ENCODE results near the gene MYDGF. TPM values are rescaled to one million over a fixed set of nuclear protein-coding genes. Genes with fewer than 3 reads are reported as not detected.
A peak's percentile ranks its signal among the peaks of the same experiment; 100 is the strongest.

MYDGF gene
- total and polyA plus RNA-seq, 2 of the 13 experiments (the other 11 are each of a cell fraction or from before 2014, with no cell fraction given), result 116 to 198 TPM

DNA sequence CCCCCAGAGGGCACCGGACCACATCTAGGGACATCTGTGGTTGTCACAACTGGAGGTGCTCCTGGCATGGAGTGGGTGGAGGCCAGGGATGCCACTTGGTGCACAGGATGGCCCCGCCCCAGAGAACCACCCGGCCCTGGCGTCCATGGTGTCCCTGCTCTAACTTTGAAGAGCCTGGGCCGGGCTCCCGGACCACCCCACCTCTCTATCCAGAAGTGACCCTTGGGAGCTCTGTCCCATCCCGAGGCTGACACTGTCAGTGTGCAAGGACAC is 22.9 kb upstream of the MYDGF start:
- H3K4me3 ChIP-seq (replicated peaks in 1 of 3; ENCODE audit: insufficient read depth in 1 of 3, low read depth in 2 of 3, low read length in 3 of 3), result no peak overlapping the region
- DNase-seq (ENCODE audit: low spot score) (no peak), FAIRE-seq (no peak), ATAC-seq (no peak)
- TF ChIP-seq, protein P1, sequence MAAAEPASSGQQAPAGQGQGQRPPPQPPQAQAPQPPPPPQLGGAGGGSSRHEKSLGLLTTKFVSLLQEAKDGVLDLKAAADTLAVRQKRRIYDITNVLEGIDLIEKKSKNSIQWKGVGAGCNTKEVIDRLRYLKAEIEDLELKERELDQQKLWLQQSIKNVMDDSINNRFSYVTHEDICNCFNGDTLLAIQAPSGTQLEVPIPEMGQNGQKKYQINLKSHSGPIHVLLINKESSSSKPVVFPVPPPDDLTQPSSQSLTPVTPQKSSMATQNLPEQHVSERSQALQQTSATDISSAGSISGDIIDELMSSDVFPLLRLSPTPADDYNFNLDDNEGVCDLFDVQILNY (CRISPR knock-in tag; conservative IDR thresholded peaks at IDR 0.05), result no peak
- TF ChIP-seq GFI1 (CRISPR knock-in tag; IDR thresholded peaks at IDR 0.05; ENCODE audit: borderline replicate concordance) (no peak), SPEN (CRISPR knock-in tag; IDR thresholded peaks at IDR 0.05; ENCODE audit: low read depth) (no peak), ZNF605 (CRISPR knock-in tag; IDR thresholded peaks at IDR 0.05) (no peak), ZNF780A (CRISPR knock-in tag; IDR thresholded peaks at IDR 0.05) (no peak), ZNF510 (CRISPR knock-in tag; IDR thresholded peaks at IDR 0.05; ENCODE audit: low read depth) (no peak)
- 93% methylated on average over 5 of the region's 7 CpGs for whole genome bisulfite sequencing (ENCODE audit: low lambda C conversion rate)
- peaks cover 2% of the 10 kb centered on the region; the same call in 1 of the 2 replicates for H3K4me1 ChIP-seq (ENCODE audit: insufficient read depth, low read length)
- intact Hi-C loops (cut with micrococcal nuclease; ENCODE audit: unreplicated experiment), result no loop called here
- POLR2A ChIA-PET, result no interaction called here
- in situ Hi-C loops (cut with HindIII; ENCODE audit: extremely low pct_ligation_motif_present, low pct_unique_long_range_greater_than_20kb), result no loop called here
- no peak overlapping the region for H3K9ac ChIP-seq (ENCODE audit: insufficient read depth, low read depth, low read length)
- no peaks in the 10 kb centered on the region for H3K9me3 ChIP-seq (ENCODE audit: low read length)
- peaks cover 36 to 71% of the 10 kb centered on the region in 2 experiments for H3K36me3 ChIP-seq (replicated peaks in 1 of 2; ENCODE audit: control insufficient read depth in 1 of 2, insufficient read depth in 2 of 2, low read length in 2 of 2)
- no peaks in the 10 kb centered on the region for H4K20me1 ChIP-seq (ENCODE audit: insufficient read depth, low read length)
- BruUV-seq (replicated peaks), result no TSS peak
- no peak overlapping the region for H3K4me2 ChIP-seq (ENCODE audit: low read depth, low read length)
- CTCF ChIA-PET (ENCODE audit: low intra/inter-chr PET ratio, low total read pairs), result no interaction called here
- no peak overlapping the region for H2AFZ ChIP-seq (ENCODE audit: low read length)
- H3K27me3 ChIP-seq (ENCODE audit: control insufficient read depth in 1 of 2, insufficient read depth in 2 of 2, low read length in 2 of 2), result no peaks in the 10 kb centered on the region; a peak in 1 of 5 replicates
- H3K79me2 ChIP-seq (ENCODE audit: insufficient read depth, low read length), result no peaks in the 10 kb centered on the region
- no peak overlapping the region for H3K27ac ChIP-seq (ENCODE audit: extremely low read length, insufficient read depth, low read length)

GRCh38 chr19:4692251-4693077 is 22.3 kb upstream of the MYDGF start:
- ATAC-seq (no peak), FAIRE-seq (no peak), DNase-seq (ENCODE audit: low spot score) (no peak)
- H3K9me3 ChIP-seq (ENCODE audit: low read length), result no peaks in the 10 kb centered on the region
- no peak overlapping the region for H3K4me3 ChIP-seq (replicated peaks in 1 of 3; ENCODE audit: insufficient read depth in 1 of 3, low read depth in 2 of 3, low read length in 3 of 3)
- H2AFZ ChIP-seq (ENCODE audit: low read length), result no peak overlapping the region
- in situ Hi-C loops (cut with HindIII; ENCODE audit: extremely low pct_ligation_motif_present, low pct_unique_long_range_greater_than_20kb) (no loop called here), intact Hi-C loops (cut with micrococcal nuclease; ENCODE audit: unreplicated experiment) (no loop called here)
- TF ChIP-seq, protein P2, sequence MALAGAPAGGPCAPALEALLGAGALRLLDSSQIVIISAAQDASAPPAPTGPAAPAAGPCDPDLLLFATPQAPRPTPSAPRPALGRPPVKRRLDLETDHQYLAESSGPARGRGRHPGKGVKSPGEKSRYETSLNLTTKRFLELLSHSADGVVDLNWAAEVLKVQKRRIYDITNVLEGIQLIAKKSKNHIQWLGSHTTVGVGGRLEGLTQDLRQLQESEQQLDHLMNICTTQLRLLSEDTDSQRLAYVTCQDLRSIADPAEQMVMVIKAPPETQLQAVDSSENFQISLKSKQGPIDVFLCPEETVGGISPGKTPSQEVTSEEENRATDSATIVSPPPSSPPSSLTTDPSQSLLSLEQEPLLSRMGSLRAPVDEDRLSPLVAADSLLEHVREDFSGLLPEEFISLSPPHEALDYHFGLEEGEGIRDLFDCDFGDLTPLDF (CRISPR knock-in tag; IDR thresholded peaks at IDR 0.05), result no peak
- TF ChIP-seq AGO2 (optimal IDR thresholded peaks at IDR 0.05; ENCODE audit: low read depth, low read length), result peak; percentile 30
- no peaks in the 10 kb centered on the region; a peak in 1 of 5 replicates for H3K27me3 ChIP-seq (ENCODE audit: control insufficient read depth in 1 of 2, insufficient read depth in 2 of 2, low read length in 2 of 2)
- H3K36me3 ChIP-seq (replicated peaks in 1 of 2; ENCODE audit: control insufficient read depth in 1 of 2, insufficient read depth in 2 of 2, low read length in 2 of 2), result peaks cover 35 to 66% of the 10 kb centered on the region in 2 experiments
- H4K20me1 ChIP-seq (ENCODE audit: insufficient read depth, low read length), result no peaks in the 10 kb centered on the region
- BruUV-seq (replicated peaks), result no TSS peak
- no peak overlapping the region for H3K4me2 ChIP-seq (ENCODE audit: low read depth, low read length)
- WGBS (ENCODE audit: low lambda C conversion rate), result 95% methylated on average over 14 of the region's 27 CpGs
- CTCF ChIA-PET (ENCODE audit: low intra/inter-chr PET ratio, low total read pairs), result no interaction called here
- peaks cover 8% of the 10 kb centered on the region for H3K4me1 ChIP-seq (ENCODE audit: insufficient read depth, low read length)
- POLR2A ChIA-PET, result no interaction called here
- H3K27ac ChIP-seq (ENCODE audit: extremely low read length, insufficient read depth, low read length), result no peak overlapping the region
- no peak overlapping the region for H3K9ac ChIP-seq (ENCODE audit: insufficient read depth, low read depth, low read length)
- no peaks in the 10 kb centered on the region for H3K79me2 ChIP-seq (ENCODE audit: insufficient read depth, low read length)

All from HepG2 (cell line).